HEK293T (cell line): Measurements from ENCODE around the gene TMEM151A.
A peak's percentile ranks its signal among the peaks of the same experiment; 100 is the strongest.

Experiments
- CTCF ChIA-PET: fragments of 350-600 bp; formaldehyde crosslinking; extraction: SDS; loops from one replicate; lab custom pipeline; 2021; ENCODE audit warnings: antibody characterized with exemption, inconsistent platforms; lab: Yijun Ruan, JAX
- POLR2A ChIA-PET: fragments of 350-600 bp; formaldehyde crosslinking; extraction: SDS; loops from one replicate; lab custom pipeline; 2020; ENCODE audit warnings: antibody characterized with exemption, inconsistent platforms; lab: Yijun Ruan, JAX
- DNase-seq: peaks from one replicate; pipeline ENCODE4 v3.0.0; 2012; ENCODE audit warnings: mixed read lengths; ENCODE audit errors: extremely low spot score
- ARNT ChIP-seq: fragments of 450-650 bp; IDR thresholded peaks from 2 replicates; pipeline ENCODE4 v1.6.1; 2017; ENCODE audit warnings: mild to moderate bottlenecking
- BHLHE40 ChIP-seq: fragments of 450-650 bp; IDR thresholded peaks from 2 replicates; pipeline ENCODE4 v1.6.1; 2016; ENCODE audit warnings: mild to moderate bottlenecking, moderate library complexity, borderline replicate concordance
- CTBP1 ChIP-seq: fragments of 450-650 bp; IDR thresholded peaks from 2 replicates; pipeline ENCODE4 v1.6.1; 2016; ENCODE audit warnings: borderline replicate concordance
- ELF4 ChIP-seq: fragments of 450-650 bp; IDR thresholded peaks from 2 replicates; pipeline ENCODE4 v1.6.1; 2017; ENCODE audit warnings: antibody characterized with exemption
- FOXA1 ChIP-seq: fragments of 450-650 bp; IDR thresholded peaks from 2 replicates; pipeline ENCODE4 v1.6.1; 2016; ENCODE audit warnings: mild to moderate bottlenecking
- FOXK2 ChIP-seq: fragments of 450-650 bp; IDR thresholded peaks from 2 replicates; pipeline ENCODE4 v1.6.1; 2016; ENCODE audit warnings: mild to moderate bottlenecking
- FOXM1 ChIP-seq: fragments of 450-650 bp; IDR thresholded peaks from 2 replicates; pipeline ENCODE4 v1.6.1; 2017; ENCODE audit warnings: mild to moderate bottlenecking, borderline replicate concordance
- HDGF ChIP-seq: fragments of 450-650 bp; IDR thresholded peaks from 2 replicates; pipeline ENCODE4 v1.6.1; 2017; ENCODE audit warnings: antibody characterized with exemption, borderline replicate concordance
- L3MBTL2 ChIP-seq: fragments of 450-650 bp; conservative IDR thresholded peaks from 2 replicates; pipeline ENCODE4 v1.6.1; 2016; ENCODE audit warnings: mild to moderate bottlenecking
- LEF1 ChIP-seq: fragments of 450-650 bp; IDR thresholded peaks from 2 replicates; pipeline ENCODE4 v1.6.1; 2017; ENCODE audit warnings: mild to moderate bottlenecking, borderline replicate concordance
- NFRKB ChIP-seq: fragments of 450-650 bp; IDR thresholded peaks from 2 replicates; pipeline ENCODE4 v1.6.1; 2016; ENCODE audit warnings: mild to moderate bottlenecking, moderate library complexity
- PKNOX1 ChIP-seq: fragments of 450-650 bp; IDR thresholded peaks from 2 replicates; pipeline ENCODE4 v1.6.1; 2016
- SP1 ChIP-seq: fragments of 450-650 bp; IDR thresholded peaks from 2 replicates; pipeline ENCODE4 v1.6.1; 2017
- SUZ12 ChIP-seq: fragments of 450-650 bp; IDR thresholded peaks from 2 replicates; pipeline ENCODE4 v1.6.1; 2016; ENCODE audit warnings: mild to moderate bottlenecking
- TARDBP ChIP-seq: fragments of 450-650 bp; IDR thresholded peaks from 2 replicates; pipeline ENCODE4 v1.6.1; 2016
- ZNF384 ChIP-seq: fragments of 450-650 bp; IDR thresholded peaks from 2 replicates; pipeline ENCODE4 v1.6.1; 2016

The TMEM151A gene

GRCh38 chr11:66289548-66290329 lies 2.0 kb upstream of the TMEM151A start:
- peak; percentile 70 for DNase-seq
- ChIA-PET POLR2A (interaction anchor here (0.6 to 4.3 kb wide), 31 partner anchors 9 to 1177 kb away, joined by 3 to 36 read pairs (median 5); partner anchors contain the start of genes B4GAT1, CNIH2, DPP3 and MRPL11), CTCF (interaction anchor here (0.6 to 2.6 kb wide), 9 partner anchors 7 to 95 kb away, joined by 3 to 11 read pairs (median 4); no protein-coding TSS in a partner anchor)
- TF ChIP-seq FOXM1 (no peak), FOXA1 (no peak), TARDBP (no peak), L3MBTL2 (peak; percentile 81)

GRCh38 chr11:66290330-66290621 lies 1.4 kb upstream of the TMEM151A start:
- POLR2A ChIA-PET = interaction anchor here (1.7 to 4.3 kb wide), 4 partner anchors 10 to 56 kb away, joined by 8 to 36 read pairs (median 18); partner anchors contain the start of gene RAB1B
- TF ChIP-seq TARDBP (no peak), CTBP1 (no peak), HDGF (no peak), SUZ12 (no peak), PKNOX1 (no peak), FOXA1 (no peak), NFRKB (no peak), L3MBTL2 (no peak), ZNF384 (no peak), FOXK2 (no peak), BHLHE40 (no peak), ARNT (no peak), LEF1 (no peak), ELF4 (no peak), FOXM1 (no peak), SP1 (no peak)
- CTCF ChIA-PET = interaction anchor here (0.6 to 2.6 kb wide), 5 partner anchors 8 to 94 kb away, joined by 3 to 11 read pairs (median 4); no protein-coding TSS in a partner anchor
- DNase-seq = no peak

- DNase-seq = no peak
- ChIA-PET CTCF (interaction anchor here (1.3 to 1.9 kb wide), 3 partner anchors 9 to 20 kb away, joined by 4 to 6 read pairs (median 5); no protein-coding TSS in a partner anchor), POLR2A (interaction anchor here (4.1 kb wide), 1 partner anchor 21 kb away, joined by 36 read pairs; no protein-coding TSS in a partner anchor)
Observed at GRCh38 chr11:66291303-66291705, 390 bp upstream of the TMEM151A start.

DNA sequence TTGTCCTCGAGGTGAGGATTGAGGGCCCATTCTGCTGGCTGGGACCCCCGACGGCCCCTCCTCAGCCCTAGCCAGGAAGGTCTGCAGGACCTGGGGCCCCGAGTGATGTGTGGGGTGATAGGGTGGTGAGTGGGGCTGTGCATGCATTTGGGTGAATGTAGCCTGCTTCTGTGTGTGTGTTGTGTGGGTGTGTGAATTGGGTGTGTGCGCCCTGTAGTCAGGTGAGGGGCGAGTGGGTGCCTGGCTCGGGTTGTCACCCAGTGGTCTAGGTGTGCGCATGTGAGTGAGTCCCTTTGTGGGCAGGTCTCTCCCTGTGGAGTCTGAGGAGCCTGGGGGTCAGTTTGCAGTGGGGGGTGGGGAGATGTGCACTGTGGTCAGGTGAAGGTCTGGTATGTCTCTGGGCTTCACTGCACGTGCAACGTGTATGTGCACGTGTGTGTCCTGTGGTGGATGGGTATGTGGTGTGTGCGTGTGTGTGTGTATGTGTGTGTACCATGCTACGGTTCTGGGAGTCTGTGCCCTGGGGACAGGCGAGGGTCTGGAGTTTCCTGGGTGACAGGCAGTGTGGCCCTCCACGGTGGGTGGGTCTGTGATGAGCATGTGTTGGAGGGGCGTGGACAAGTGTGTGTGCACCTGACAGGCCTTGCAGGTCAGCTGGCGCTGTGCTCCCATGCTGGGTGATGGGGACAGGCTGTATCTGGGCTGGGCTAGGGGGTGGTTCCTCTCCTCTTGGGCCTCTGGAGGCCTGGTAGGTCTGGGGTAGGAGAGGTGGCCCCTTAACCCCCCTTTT lies 1.0 kb downstream of the TMEM151A start:
- TF ChIP-seq FOXK2 (no peak), ZNF384 (no peak), LEF1 (no peak), L3MBTL2 (no peak), NFRKB (no peak), HDGF (no peak), PKNOX1 (no peak), FOXM1 (no peak), SP1 (no peak), BHLHE40 (no peak), CTBP1 (no peak), ELF4 (no peak), TARDBP (no peak)
- POLR2A ChIA-PET = no interaction called here
- CTCF ChIA-PET = no interaction called here
- DNase-seq = no peak

More at GRCh38 chr11:66291303-66291705, 390 bp upstream of the TMEM151A start:
- no peak for TF ChIP-seq PKNOX1
- TF ChIP-seq ARNT = no peak
- TF ChIP-seq SUZ12 = no peak
- no peak for TF ChIP-seq HDGF

GRCh38 chr11:66293352-66293751 lies 1.7 kb downstream of the TMEM151A start:
- ChIA-PET CTCF (no interaction called here), POLR2A (no interaction called here)
- TF ChIP-seq L3MBTL2 (no peak), SP1 (no peak), ZNF384 (no peak), SUZ12 (no peak), FOXA1 (no peak), ARNT (no peak), TARDBP (no peak), ELF4 (no peak), LEF1 (no peak), FOXK2 (no peak)
- no peak for DNase-seq
